Activated naive CD4-positive, alpha-beta T cell treated with anti-CD3 and anti-CD28 coated beads, Interleukin-2, amount 50 U/mL, for 24 hours (primary cell): Measurements from ENCODE around the gene PUDP.
"Not testable (repeated sequence)": the region's sequence is repeated elsewhere in the genome, so short reads cannot be mapped to it uniquely, and the experiment has no call there.

Experiments
- H3K27ac Mint-ChIP-seq: one replicate; pipeline ENCODE4 v1.8.0; 2021; ENCODE audit warnings: mild to moderate bottlenecking, mixed read lengths
- H3K27me3 Mint-ChIP-seq: one replicate; pipeline ENCODE4 v1.8.0; 2021; ENCODE audit warnings: mixed read lengths
- H3K36me3 Mint-ChIP-seq: one replicate; pipeline ENCODE4 v1.8.0; 2021; ENCODE audit warnings: mixed read lengths
- H3K4me1 Mint-ChIP-seq: one replicate; pipeline ENCODE4 v1.8.0; 2021; ENCODE audit warnings: mixed read lengths
- H3K4me3 Mint-ChIP-seq: one replicate; pipeline ENCODE4 v1.8.0; 2021; ENCODE audit warnings: mild to moderate bottlenecking, mixed read lengths
- H3K9me3 Mint-ChIP-seq: one replicate; pipeline ENCODE4 v1.8.0; 2021; ENCODE audit warnings: mixed read lengths

PUDP gene

GRCh38 chrX:7012262-7012834, 135.6 kb downstream of the PUDP start:
- H3K27ac Mint-ChIP-seq, H3K36me3 Mint-ChIP-seq, H3K27me3 Mint-ChIP-seq, H3K4me3 Mint-ChIP-seq, H3K4me1 Mint-ChIP-seq, H3K9me3 Mint-ChIP-seq: not testable (repeated sequence)

- H3K4me1 Mint-ChIP-seq, H3K9me3 Mint-ChIP-seq, H3K27ac Mint-ChIP-seq, H3K36me3 Mint-ChIP-seq, H3K27me3 Mint-ChIP-seq, H3K4me3 Mint-ChIP-seq: not testable (repeated sequence)
Measured at GRCh38 chrX:7010897-7011296, 137.1 kb downstream of the PUDP start.

GRCh38 chrX:7007328-7007727, 140.6 kb downstream of the PUDP start:
- H3K4me1 Mint-ChIP-seq, H3K27me3 Mint-ChIP-seq, H3K36me3 Mint-ChIP-seq, H3K4me3 Mint-ChIP-seq, H3K9me3 Mint-ChIP-seq, H3K27ac Mint-ChIP-seq: not testable (repeated sequence)
